ENCODE measurements around the gene UBE2V1. TPM values are rescaled to one million over a fixed set of nuclear protein-coding genes. Genes with fewer than 3 reads are reported as not detected.

Gene UBE2V1
- total and polyA plus RNA-seq, 7 donors: 55.0 to 117 (median 80.4) TPM

GRCh38 chr20:50061151-50062005, 51.6 kb downstream of the UBE2V1 start:
- 73 to 90% methylated on average over 6 of the region's 6 CpGs for WGBS, 2 donors
- no peaks in the 10 kb centered on the region for H3K36me3 ChIP-seq

GRCh38 chr20:50058662-50059402, 54.1 kb downstream of the UBE2V1 start:
- Histone ChIP-seq H3K4me3 (no peak overlapping the region), H3K4me1 (peaks cover 0 to 13% (median 10%) of the 10 kb centered on the region in 4 donors), H3K27me3 (no peaks in the 10 kb centered on the region), H3K36me3 (no peaks in the 10 kb centered on the region), H3K9me3 (no peaks in the 10 kb centered on the region), H3K27ac (no peak overlapping the region)
- WGBS, 2 donors: 64 to 83% methylated on average over 11 of the region's 11 CpGs
- intact Hi-C loops (cut with DNase I): no loop called here
- DNase-seq: no peak
- no peak for TF ChIP-seq POLR2AphosphoS5 (IDR thresholded peaks at IDR 0.05)
- no peak for TF ChIP-seq CTCF (IDR thresholded peaks at IDR 0.05)
- no peak for TF ChIP-seq EP300 (IDR thresholded peaks at IDR 0.05)
- no peak for TF ChIP-seq POLR2A (IDR thresholded peaks at IDR 0.05)

More at GRCh38 chr20:50061151-50062005, 51.6 kb downstream of the UBE2V1 start:
- Histone ChIP-seq H3K9me3 (no peaks in the 10 kb centered on the region), H3K4me3 (no peak overlapping the region), H3K4me1 (no peaks in the 10 kb centered on the region), H3K27ac (no peak overlapping the region), H3K27me3 (no peaks in the 10 kb centered on the region)
- no peak for DNase-seq
- TF ChIP-seq POLR2A (IDR thresholded peaks at IDR 0.05) (no peak), POLR2AphosphoS5 (IDR thresholded peaks at IDR 0.05) (no peak), EP300 (IDR thresholded peaks at IDR 0.05) (no peak), CTCF (IDR thresholded peaks at IDR 0.05) (no peak)
- intact Hi-C loops (cut with DNase I): no loop called here

GRCh38 chr20:50057714-50058053, 55.3 kb downstream of the UBE2V1 start:
- Histone ChIP-seq H3K4me3 (no peak overlapping the region), H3K27me3 (no peaks in the 10 kb centered on the region), H3K9me3 (no peaks in the 10 kb centered on the region), H3K36me3 (no peaks in the 10 kb centered on the region), H3K4me1 (peaks cover 0 to 18% (median 10%) of the 10 kb centered on the region in 4 donors), H3K27ac (no peak overlapping the region)
- WGBS, 2 donors: 98 to 100% methylated on average over 1 of the region's 1 CpG
- DNase-seq: no peak
- TF ChIP-seq POLR2AphosphoS5 (IDR thresholded peaks at IDR 0.05) (no peak), CTCF (IDR thresholded peaks at IDR 0.05) (no peak), EP300 (IDR thresholded peaks at IDR 0.05) (no peak), POLR2A (IDR thresholded peaks at IDR 0.05) (no peak)
- intact Hi-C loops (cut with DNase I): no loop called here

- intact Hi-C loops (cut with DNase I): no loop called here
- no peak for DNase-seq
- no peaks in the 10 kb centered on the region for H3K36me3 ChIP-seq
- no peaks in the 10 kb centered on the region for H3K27me3 ChIP-seq
- WGBS, 2 donors: 88 to 92% methylated on average over 21 of the region's 21 CpGs
- H3K9me3 ChIP-seq: no peaks in the 10 kb centered on the region
- peaks cover 0 to 18% (median 10%) of the 10 kb centered on the region in 4 donors for H3K4me1 ChIP-seq
- no peak overlapping the region for H3K27ac ChIP-seq
- H3K4me3 ChIP-seq: no peak overlapping the region
- TF ChIP-seq POLR2A (IDR thresholded peaks at IDR 0.05) (no peak), EP300 (IDR thresholded peaks at IDR 0.05) (no peak), POLR2AphosphoS5 (IDR thresholded peaks at IDR 0.05) (no peak), CTCF (IDR thresholded peaks at IDR 0.05) (no peak)
Observed at GRCh38 chr20:50056951-50057713, 55.8 kb downstream of the UBE2V1 start.
